ENCODE results near the gene BRK1. TPM values are rescaled to one million over a fixed set of nuclear protein-coding genes. Genes with fewer than 3 reads are reported as not detected.

The BRK1 gene
- total and polyA plus RNA-seq, 9 of the 15 experiments (the other 6 are each of a cell fraction or from before 2014, with no cell fraction given): 105 to 634 (median 250) TPM

GRCh38 chr3:10164546-10165393 is 49.3 kb downstream of the BRK1 start, which contains the start of gene IRAK2 (continued):
- peak; percentile 68; the same call in 1 of the 2 replicates for TF ChIP-seq TFAP4 (CRISPR knock-in tag; IDR thresholded peaks at IDR 0.05; ENCODE audit: borderline replicate concordance)
- peak; percentile 95 for TF ChIP-seq KDM2B (CRISPR knock-in tag; IDR thresholded peaks at IDR 0.05)
- TF ChIP-seq ZNF76 (CRISPR knock-in tag; IDR thresholded peaks at IDR 0.05; ENCODE audit: borderline replicate concordance): 0 out of 2 replicates have a peak, but pooled peaks have one; percentile 24
- TF ChIP-seq ASH1L (IDR thresholded peaks at IDR 0.05; ENCODE audit: borderline replicate concordance, low read depth, partially characterized antibody): no peak
- no peak for TF ChIP-seq NCOA2 (IDR thresholded peaks at IDR 0.05; ENCODE audit: partially characterized antibody in 2 of 2)
- TF ChIP-seq E4F1 (CRISPR knock-in tag; IDR thresholded peaks at IDR 0.05; ENCODE audit: borderline replicate concordance): no peak
- TF ChIP-seq U2AF1 (optimal IDR thresholded peaks at IDR 0.05; ENCODE audit: low read depth, low read length): peak; percentile 28
- peak; percentile 87 for TF ChIP-seq POLR2G (IDR thresholded peaks at IDR 0.05; ENCODE audit: low read depth, low read length)
- TF ChIP-seq SMAD2 (IDR thresholded peaks at IDR 0.05; ENCODE audit: low read depth, low read length): no peak
- TF ChIP-seq CTBP1 (IDR thresholded peaks at IDR 0.05; ENCODE audit: borderline replicate concordance): peak; percentile 55; the same call in 1 of the 2 replicates
- no peak for TF ChIP-seq DLX4 (CRISPR knock-in tag; IDR thresholded peaks at IDR 0.05)
- no peak for TF ChIP-seq ATF4 (CRISPR knock-in tag; IDR thresholded peaks at IDR 0.05)
- TF ChIP-seq BACH1 (tag; IDR thresholded peaks at IDR 0.05): no peak
- 0 out of 2 replicates have a peak, but pooled peaks have one; percentile 69 for TF ChIP-seq E2F3 (CRISPR knock-in tag; IDR thresholded peaks at IDR 0.05)
- TF ChIP-seq TRIM28 (IDR thresholded peaks at IDR 0.05): no peak
- TF ChIP-seq CXXC5 (CRISPR knock-in tag; IDR thresholded peaks at IDR 0.05): peak; percentile 75
- TF ChIP-seq ZBTB43 (CRISPR knock-in tag; IDR thresholded peaks at IDR 0.05): no peak
- peak; percentile 64 for TF ChIP-seq POLR2A (conservative IDR thresholded peaks at IDR 0.05)
- no peak for TF ChIP-seq CREB3 (tag; conservative IDR thresholded peaks at IDR 0.05; ENCODE audit: low read depth)
- TF ChIP-seq ZBTB17 (CRISPR knock-in tag; IDR thresholded peaks at IDR 0.05): peak; percentile 74; the same call in 1 of the 2 replicates
- TF ChIP-seq LEF1 (IDR thresholded peaks at IDR 0.05): no peak

Data from K562 (cell line).